GM12878 (cell line): ENCODE data around the gene CAPN7. TPM values are rescaled to one million over a fixed set of nuclear protein-coding genes. Genes with fewer than 3 reads are reported as not detected.

Experiments
- BACH1 ChIP-seq: fragments of 450-650 bp; IDR thresholded peaks from 2 replicates; pipeline ENCODE4 v1.6.1; 2017; ENCODE audit warnings: mild to moderate bottlenecking, borderline replicate concordance
- CBX3 ChIP-seq: fragments of 200-600 bp; sonication (generic); IDR thresholded peaks from 2 replicates; pipeline ENCODE4 v1.6.1; 2016; ENCODE audit warnings: low read depth, borderline replicate concordance
- CEBPZ ChIP-seq: fragments of 150-350 bp; IDR thresholded peaks from 2 replicates; pipeline ENCODE4 v1.6.1; 2016; ENCODE audit warnings: low read depth, low read length
- CREM ChIP-seq: IDR thresholded peaks from 2 replicates; pipeline ENCODE4 v1.6.1; 2014; ENCODE audit warnings: antibody characterized with exemption, low read depth
- CUX1 ChIP-seq: IDR thresholded peaks from 2 replicates; pipeline ENCODE4 v1.6.1; 2012; ENCODE audit warnings: improper control_type of control experiment, low read depth, low read length; ENCODE audit not compliant: insufficient replicate concordance
- E2F4 ChIP-seq: IDR thresholded peaks from 2 replicates; pipeline ENCODE4 v1.6.1; 2012; ENCODE audit warnings: low read depth, low read length, improper control_type of control experiment
- E2F8 ChIP-seq: fragments of 450-650 bp; IDR thresholded peaks from 2 replicates; pipeline ENCODE4 v1.6.1; 2018; ENCODE audit warnings: mild to moderate bottlenecking, low read depth, moderate library complexity; ENCODE audit not compliant: partially characterized antibody
- JUNB ChIP-seq: IDR thresholded peaks from 2 replicates; pipeline ENCODE4 v1.6.1; 2016; ENCODE audit warnings: antibody characterized with exemption, mild to moderate bottlenecking
- JUND ChIP-seq: IDR thresholded peaks from 2 replicates; pipeline ENCODE4 v1.6.1; 2012; ENCODE audit warnings: low read depth, mild to moderate bottlenecking, low read length, improper control_type of control experiment, moderate library complexity
- POLR2AphosphoS2 ChIP-seq: IDR thresholded peaks from 2 replicates; pipeline ENCODE4 v1.6.1; 2011; ENCODE audit warnings: low read depth, mild to moderate bottlenecking, low read length, improper control_type of control experiment, moderate library complexity
- SKIL ChIP-seq: fragments of 450-650 bp; IDR thresholded peaks from 2 replicates; pipeline ENCODE4 v1.6.1; 2017; ENCODE audit warnings: mild to moderate bottlenecking, low read depth, inconsistent platforms; ENCODE audit not compliant: poor library complexity, severe bottlenecking
- SUZ12 ChIP-seq: fragments of 200-600 bp; sonication (generic); IDR thresholded peaks from one replicate; pipeline ENCODE4 v1.6.1; 2018; ENCODE audit warnings: antibody characterized with exemption, mild to moderate bottlenecking; ENCODE audit not compliant: unreplicated experiment
- TBL1XR1 ChIP-seq: IDR thresholded peaks from 2 replicates; pipeline ENCODE4 v1.6.1; 2012; ENCODE audit warnings: low read depth, low read length, improper control_type of control experiment
- polyA plus RNA-seq, 11 experiments: library from polyadenylated mRNA; depleted of rRNA in 4 of 11; unstranded in 6 of 11; stranded (reverse) in 5 of 11; fragments of >200 nt; fragmentation: Nextera tagmentation in 4 of 11; fragmentation: Illumina TruSeq in 1 of 11; extraction: Ambion mirVana in 4 of 11; extraction: Trizol in 1 of 11; gene quantifications; 1 replicate in 1 of 11; 2 replicates in 10 of 11; pipeline versions ENCODE4 v1.2.1 to v1.2.3, GENCODE V29; 2011 to 2016; ENCODE audit warnings: inconsistent platforms in 2 of 11, missing spikeins in 2 of 11, low read depth in 1 of 11
- total RNA-seq, 4 experiments: library from RNA; depleted of rRNA in 3 of 4; stranded (reverse); fragments of >200 nt in 3 of 4; fragmentation: Illumina TruSeq in 1 of 4; extraction: Trizol in 1 of 4; gene quantifications; 2 replicates each; pipeline versions ENCODE4 v1.2.1 to v1.2.3, GENCODE V29; 2013 to 2021

Gene CAPN7
- total and polyA plus RNA-seq, 10 of the 15 experiments (the other 5 are each of a cell fraction or from before 2014, with no cell fraction given) = 5.3 to 27.0 (median 18.2) TPM

- TF ChIP-seq CEBPZ (no peak), E2F8 (no peak), SUZ12 (no peak), BACH1 (no peak; the same call in 1 of the 2 replicates), JUNB (peak; percentile 63; the same call in 1 of the 2 replicates), CUX1 (no peak), TBL1XR1 (no peak), SKIL (no peak), POLR2AphosphoS2 (no peak), CBX3 (no peak), JUND (no peak), E2F4 (no peak), CREM (peak; percentile 59; the same call in 1 of the 2 replicates)
Measured at GRCh38 chr3:15269091-15269989, 63.3 kb downstream of the CAPN7 start (continued).
